Measurements from ENCODE around the gene BICRAL. TPM values are rescaled to one million over a fixed set of nuclear protein-coding genes. Genes with fewer than 3 reads are reported as not detected.

The BICRAL gene
- polyA plus RNA-seq, 1 of the 3 experiments (the other 2 are of a cell fraction) = 5.1 TPM

- peaks cover 8 to 19% of the 10 kb centered on the region in 2 experiments for H3K4me1 ChIP-seq (ENCODE audit: control insufficient read depth in 1 of 2, insufficient read depth in 2 of 2, low read depth in 1 of 2, low read length in 1 of 2)
- 2% methylated on average over 31 of the region's 79 CpGs for WGBS (ENCODE audit: low lambda C conversion rate)
- H3K4me3 ChIP-seq (ENCODE audit: low read depth in 2 of 2, low read length in 1 of 2) = peak overlapping the region; percentile 64 to 73
- no peaks in the 10 kb centered on the region for H3K9me2 ChIP-seq
- peaks cover 5% of the 10 kb centered on the region for H3F3A ChIP-seq (replicated peaks; ENCODE audit: insufficient read depth)
- peaks cover 73% of the 10 kb centered on the region for H3K79me2 ChIP-seq (ENCODE audit: insufficient read depth)
- H3K9me3 ChIP-seq = no peaks in the 10 kb centered on the region
- no peak overlapping the region for H2AFZ ChIP-seq (ENCODE audit: low read depth)
- peak overlapping the region; percentile 99 for H3K9ac ChIP-seq
- POLR2A ChIA-PET = interaction anchor here (0.5 to 4.2 kb wide), 10 partner anchors 9 to 348 kb away, joined by 3 to 59 read pairs (median 5); partner anchors contain the start of genes CNPY3, RPL7L1 and TBCC
- H3K36me3 ChIP-seq (replicated peaks in 1 of 2; ENCODE audit: control insufficient read depth in 1 of 2, insufficient read depth in 2 of 2, low read length in 1 of 2) = peaks cover 0 to 7% of the 10 kb centered on the region in 2 experiments
- CTCF ChIA-PET = interaction anchor here (1.9 kb wide), 1 partner anchor 37 kb away, joined by 6 read pairs; the partner anchor contains the start of gene TBCC
- peak overlapping the region; percentile 82 for H3K4me2 ChIP-seq
- H3K27me3 ChIP-seq (ENCODE audit: insufficient read depth) = no peaks in the 10 kb centered on the region
- H4K20me1 ChIP-seq (ENCODE audit: insufficient read depth) = no peaks in the 10 kb centered on the region
- DNase-seq = peak; percentile 86
- H3K27ac ChIP-seq (ENCODE audit: low read depth in 2 of 2, low read length in 1 of 2) = peak overlapping the region; percentile 95
- no peak for TF ChIP-seq SMC3 (IDR thresholded peaks at IDR 0.05; ENCODE audit: low read depth, low read length)
- TF ChIP-seq ZBTB33 (IDR thresholded peaks at IDR 0.05; ENCODE audit: borderline replicate concordance, low read depth) = no peak
- TF ChIP-seq REST (IDR thresholded peaks at IDR 0.05; ENCODE audit: low read depth, low read length) = peak; percentile 54; the same call in 1 of the 2 replicates
- no peak for TF ChIP-seq FOXJ3 (CRISPR knock-in tag; IDR thresholded peaks at IDR 0.05)
- no peak for TF ChIP-seq CHD2 (IDR thresholded peaks at IDR 0.05; ENCODE audit: low read length, partially characterized antibody)
- no peak for TF ChIP-seq USF2 (IDR thresholded peaks at IDR 0.05; ENCODE audit: borderline replicate concordance, low read depth, low read length)
- 0 out of 2 replicates have a peak, but pooled peaks have one; percentile 4 for TF ChIP-seq ELF1 (IDR thresholded peaks at IDR 0.05)
- TF ChIP-seq RCOR1 (IDR thresholded peaks at IDR 0.05; ENCODE audit: low read length) = no peak
- TF ChIP-seq POLR2AphosphoS5 (IDR thresholded peaks at IDR 0.05; ENCODE audit: low read depth, low read length) = 0 out of 2 replicates have a peak, but pooled peaks have one; percentile 38
- no peak for TF ChIP-seq TCF12 (IDR thresholded peaks at IDR 0.05)
- no peak for TF ChIP-seq EP300 (IDR thresholded peaks at IDR 0.05; ENCODE audit: borderline replicate concordance in 1 of 2, low read depth in 1 of 2, low read length in 1 of 2)
- TF ChIP-seq RFX5 (IDR thresholded peaks at IDR 0.05; ENCODE audit: low read length) = no peak
- no peak for TF ChIP-seq EZH2phosphoT487 (IDR thresholded peaks at IDR 0.05; ENCODE audit: borderline replicate concordance, low read depth)
- TF ChIP-seq RAD21 (IDR thresholded peaks at IDR 0.05; ENCODE audit: low read length) = no peak
- 0 out of 2 replicates have a peak, but pooled peaks have one; percentile 9 for TF ChIP-seq CTCF (IDR thresholded peaks at IDR 0.05)
- TF ChIP-seq TEAD4 (IDR thresholded peaks at IDR 0.05; ENCODE audit: borderline replicate concordance, insufficient read depth) = peak; percentile 18; the same call in 1 of the 2 replicates
- no peak for TF ChIP-seq RXRA (IDR thresholded peaks at IDR 0.05; ENCODE audit: borderline replicate concordance, low read depth)
- no peak for TF ChIP-seq GABPA (IDR thresholded peaks at IDR 0.05; ENCODE audit: low read depth)
- no peak for TF ChIP-seq MEF2A (IDR thresholded peaks at IDR 0.05; ENCODE audit: borderline replicate concordance, low read depth)
- peak; percentile 87 for TF ChIP-seq NFIC (IDR thresholded peaks at IDR 0.05; ENCODE audit: borderline replicate concordance)
- TF ChIP-seq NRF1 (IDR thresholded peaks at IDR 0.05; ENCODE audit: low read depth, low read length) = no peak
- peak; percentile 88 for TF ChIP-seq TAF1 (IDR thresholded peaks at IDR 0.05; ENCODE audit: borderline replicate concordance, low read depth, low read length)
- peak; percentile 60 for TF ChIP-seq MAX (IDR thresholded peaks at IDR 0.05; ENCODE audit: low read depth)
- peak; percentile 15; the same call in 1 of the 2 replicates for TF ChIP-seq FOXM1 (IDR thresholded peaks at IDR 0.05; ENCODE audit: low read depth)
- TF ChIP-seq MXI1 (IDR thresholded peaks at IDR 0.05; ENCODE audit: low read depth, low read length) = no peak
Observed at GRCh38 chr6:42783177-42783875, 1.5 kb downstream of the BICRAL start.
